ENCODE data around the gene ZNF727. TPM values are rescaled to one million over a fixed set of nuclear protein-coding genes. Genes with fewer than 3 reads are reported as not detected.
"Not testable (repeated sequence)": the region's sequence is repeated elsewhere in the genome, so short reads cannot be mapped to it uniquely, and the experiment has no call there.

The ZNF727 gene
- total and polyA plus RNA-seq, 2 of the 13 experiments (the other 11 are each of a cell fraction or from before 2014, with no cell fraction given): not detected

- TF ChIP-seq TRIM24 (CRISPR knock-in tag; IDR thresholded peaks at IDR 0.05) (no peak), FOXA3 (CRISPR knock-in tag; IDR thresholded peaks at IDR 0.05) (no peak), ZNF451 (CRISPR knock-in tag; IDR thresholded peaks at IDR 0.05) (no peak), ZSCAN5A (CRISPR knock-in tag; IDR thresholded peaks at IDR 0.05; ENCODE audit: borderline replicate concordance) (no peak), ZFAT (CRISPR knock-in tag; conservative IDR thresholded peaks at IDR 0.05) (no peak), SIX1 (CRISPR knock-in tag; IDR thresholded peaks at IDR 0.05; ENCODE audit: borderline replicate concordance) (no peak), ZNF225 (CRISPR knock-in tag; IDR thresholded peaks at IDR 0.05) (no peak), ZNF460 (CRISPR knock-in tag; IDR thresholded peaks at IDR 0.05; ENCODE audit: borderline replicate concordance) (no peak), ZNF280D (CRISPR knock-in tag; IDR thresholded peaks at IDR 0.05) (no peak)
- TF ChIP-seq, protein P1, sequence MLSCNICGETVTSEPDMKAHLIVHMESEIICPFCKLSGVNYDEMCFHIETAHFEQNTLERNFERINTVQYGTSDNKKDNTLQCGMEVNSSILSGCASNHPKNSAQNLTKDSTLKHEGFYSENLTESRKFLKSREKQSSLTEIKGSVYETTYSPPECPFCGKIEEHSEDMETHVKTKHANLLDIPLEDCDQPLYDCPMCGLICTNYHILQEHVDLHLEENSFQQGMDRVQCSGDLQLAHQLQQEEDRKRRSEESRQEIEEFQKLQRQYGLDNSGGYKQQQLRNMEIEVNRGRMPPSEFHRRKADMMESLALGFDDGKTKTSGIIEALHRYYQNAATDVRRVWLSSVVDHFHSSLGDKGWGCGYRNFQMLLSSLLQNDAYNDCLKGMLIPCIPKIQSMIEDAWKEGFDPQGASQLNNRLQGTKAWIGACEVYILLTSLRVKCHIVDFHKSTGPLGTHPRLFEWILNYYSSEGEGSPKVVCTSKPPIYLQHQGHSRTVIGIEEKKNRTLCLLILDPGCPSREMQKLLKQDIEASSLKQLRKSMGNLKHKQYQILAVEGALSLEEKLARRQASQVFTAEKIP (CRISPR knock-in tag; IDR thresholded peaks at IDR 0.05; ENCODE audit: borderline replicate concordance): no peak
These were observed 42.3 kb downstream of the ZNF727 start (continued) for GRCh38 chr7:64087501-64087900.

- H3K4me2 ChIP-seq (ENCODE audit: low read depth, low read length); POLR2A ChIA-PET; FAIRE-seq; H4K20me1 ChIP-seq (ENCODE audit: insufficient read depth, low read length); ATAC-seq; CTCF ChIA-PET (ENCODE audit: low intra/inter-chr PET ratio, low total read pairs); H3K4me1 ChIP-seq (ENCODE audit: insufficient read depth, low read length); H3K79me2 ChIP-seq (ENCODE audit: insufficient read depth, low read length); H3K36me3 ChIP-seq (replicated peaks in 1 of 2; ENCODE audit: control insufficient read depth in 1 of 2, insufficient read depth in 2 of 2, low read length in 2 of 2); in situ Hi-C loops (cut with HindIII; ENCODE audit: extremely low pct_ligation_motif_present, low pct_unique_long_range_greater_than_20kb); H2AFZ ChIP-seq (ENCODE audit: low read length); H3K4me3 ChIP-seq (replicated peaks in 1 of 3; ENCODE audit: insufficient read depth in 1 of 3, low read depth in 2 of 3, low read length in 3 of 3); DNase-seq (ENCODE audit: low spot score); H3K27me3 ChIP-seq (ENCODE audit: control insufficient read depth in 1 of 2, insufficient read depth in 2 of 2, low read length in 2 of 2); intact Hi-C loops (cut with micrococcal nuclease; ENCODE audit: unreplicated experiment); H3K27ac ChIP-seq (ENCODE audit: extremely low read length, insufficient read depth, low read length); BruUV-seq (replicated peaks); H3K9ac ChIP-seq (ENCODE audit: insufficient read depth, low read depth, low read length): not testable (repeated sequence)
- peaks cover 81% of the 10 kb centered on the region for H3K9me3 ChIP-seq (ENCODE audit: low read length)
- 0% methylated on average over 5 of the region's 5 CpGs for WGBS (ENCODE audit: low lambda C conversion rate)
These were observed 43.6 kb downstream of the ZNF727 start for GRCh38 chr7:64088863-64089262.

Measured in HepG2 (cell line).